ENCODE measurements around the gene GUCD1. TPM values are rescaled to one million over a fixed set of nuclear protein-coding genes. Genes with fewer than 3 reads are reported as not detected.

The GUCD1 gene
- polyA plus RNA-seq, 1 donor (not counting 4 experiments of a cell fraction or from before 2014, with no cell fraction given): 43.0 TPM

DNA sequence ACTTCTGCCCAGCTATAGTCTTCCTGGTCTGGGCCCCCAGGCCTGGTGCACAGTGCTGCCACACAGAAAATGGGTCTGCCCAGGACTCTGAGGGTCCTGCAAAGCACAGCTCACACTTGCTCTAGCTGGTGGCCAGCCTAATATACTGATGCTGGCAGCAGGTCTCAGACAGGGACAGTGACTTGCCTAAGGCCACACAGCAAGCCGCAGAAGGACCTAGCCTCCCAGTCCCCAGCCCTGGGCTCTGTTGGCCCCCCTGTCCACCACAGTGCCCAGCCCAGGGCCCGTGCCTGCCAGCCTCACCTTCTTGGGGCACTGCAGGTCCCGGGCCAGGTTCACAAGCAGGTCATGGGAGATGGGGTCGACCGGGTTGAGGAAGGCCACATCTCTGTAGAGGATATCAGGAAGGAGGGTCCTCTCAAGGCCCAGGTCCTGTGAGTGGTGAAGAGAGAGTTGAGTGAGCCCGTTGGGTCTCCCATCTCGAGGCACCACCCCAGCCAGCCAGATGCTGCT, 34.6 kb upstream of the GUCD1 start:
- Histone ChIP-seq H3K4me3 (ENCODE audit: control insufficient read depth in 2 of 3, extremely low read depth in 1 of 3, insufficient read depth in 2 of 3, low read depth in 1 of 3, low read length in 3 of 3) (no peak overlapping the region), H3K27me3 (ENCODE audit: control insufficient read depth, extremely low read depth, insufficient read depth, low read length) (no peaks in the 10 kb centered on the region), H3K4me2 (ENCODE audit: control insufficient read depth, extremely low read depth, insufficient read depth, low read depth, low read length) (no peak overlapping the region), H3K4me1 (ENCODE audit: control insufficient read depth, extremely low read depth, insufficient read depth, low read length) (peaks cover 10% of the 10 kb centered on the region), H3K27ac (ENCODE audit: control insufficient read depth, insufficient read depth, low read length) (no peak overlapping the region), H2AFZ (ENCODE audit: control insufficient read depth, low read length) (no peak overlapping the region), H4K20me1 (ENCODE audit: control insufficient read depth, extremely low read depth, insufficient read depth, low read length) (no peaks in the 10 kb centered on the region), H3K36me3 (ENCODE audit: control insufficient read depth in 2 of 2, extremely low read depth in 1 of 2, insufficient read depth in 2 of 2, low read length in 2 of 2) (peaks cover 4% of the 10 kb centered on the region in 2 experiments), H3K9ac (ENCODE audit: control insufficient read depth, extremely low read depth, insufficient read depth, low read length) (no peak overlapping the region), H3K9me3 (ENCODE audit: control insufficient read depth, low read depth, low read length) (no peaks in the 10 kb centered on the region), H3K9me1 (ENCODE audit: control insufficient read depth, extremely low read depth, insufficient read depth, low read length) (no peaks in the 10 kb centered on the region), H3K79me2 (ENCODE audit: control insufficient read depth, insufficient read depth, low read length) (no peaks in the 10 kb centered on the region)
- FAIRE-seq (no peak), DNase-seq (ENCODE audit: low read depth, low spot score) (no peak)
- no peak for TF ChIP-seq EZH2 (IDR thresholded peaks at IDR 0.05; ENCODE audit: low read length)
- TF ChIP-seq, protein P1, sequence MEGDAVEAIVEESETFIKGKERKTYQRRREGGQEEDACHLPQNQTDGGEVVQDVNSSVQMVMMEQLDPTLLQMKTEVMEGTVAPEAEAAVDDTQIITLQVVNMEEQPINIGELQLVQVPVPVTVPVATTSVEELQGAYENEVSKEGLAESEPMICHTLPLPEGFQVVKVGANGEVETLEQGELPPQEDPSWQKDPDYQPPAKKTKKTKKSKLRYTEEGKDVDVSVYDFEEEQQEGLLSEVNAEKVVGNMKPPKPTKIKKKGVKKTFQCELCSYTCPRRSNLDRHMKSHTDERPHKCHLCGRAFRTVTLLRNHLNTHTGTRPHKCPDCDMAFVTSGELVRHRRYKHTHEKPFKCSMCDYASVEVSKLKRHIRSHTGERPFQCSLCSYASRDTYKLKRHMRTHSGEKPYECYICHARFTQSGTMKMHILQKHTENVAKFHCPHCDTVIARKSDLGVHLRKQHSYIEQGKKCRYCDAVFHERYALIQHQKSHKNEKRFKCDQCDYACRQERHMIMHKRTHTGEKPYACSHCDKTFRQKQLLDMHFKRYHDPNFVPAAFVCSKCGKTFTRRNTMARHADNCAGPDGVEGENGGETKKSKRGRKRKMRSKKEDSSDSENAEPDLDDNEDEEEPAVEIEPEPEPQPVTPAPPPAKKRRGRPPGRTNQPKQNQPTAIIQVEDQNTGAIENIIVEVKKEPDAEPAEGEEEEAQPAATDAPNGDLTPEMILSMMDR (optimal IDR thresholded peaks at IDR 0.05 in 1 of 3, IDR thresholded peaks at IDR 0.05 in 1 of 3, conservative IDR thresholded peaks at IDR 0.05 in 1 of 3; ENCODE audit: extremely low read depth in 1 of 3, insufficient read depth in 2 of 3, low read length in 3 of 3): no peak
- dilution Hi-C loops (cut with MboI; ENCODE audit: extremely low pct_ligation_motif_present, low sequenced_read_pairs): no loop called here

DNA sequence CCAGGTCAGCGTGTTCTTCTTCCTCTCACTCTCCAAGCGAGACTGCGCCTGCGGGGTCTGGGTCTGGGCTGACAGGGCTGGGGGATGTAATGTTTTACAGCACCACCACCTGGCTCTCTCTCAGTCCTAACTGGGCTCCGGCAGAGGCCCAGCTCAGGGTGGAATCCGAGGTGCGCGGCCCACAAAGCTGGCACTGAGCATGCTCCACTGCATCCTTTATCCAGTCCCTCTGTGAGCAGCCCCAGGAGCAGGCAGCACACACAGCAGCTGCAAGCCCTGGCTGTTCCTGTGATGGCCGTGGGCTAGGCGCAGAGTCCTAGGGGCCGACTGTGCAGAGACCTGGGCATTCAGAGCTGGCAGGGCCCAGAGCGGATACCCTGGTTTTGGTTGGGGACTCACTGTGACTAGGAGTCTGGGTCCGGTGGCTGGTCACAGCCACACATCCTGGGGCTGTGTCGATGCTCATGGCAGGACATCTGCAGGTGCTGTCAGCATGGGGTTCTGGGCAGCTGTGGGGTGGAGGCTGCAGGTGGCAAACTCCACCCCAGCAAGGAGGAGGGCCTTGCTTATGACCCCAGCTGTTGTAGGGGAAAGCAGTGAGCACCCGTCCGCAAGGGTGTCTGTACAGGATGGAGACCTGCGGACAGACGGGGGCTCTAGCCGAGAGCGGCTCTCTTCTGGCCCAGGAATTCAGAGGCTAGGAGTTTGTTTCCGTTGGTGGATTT, 34.0 kb upstream of the GUCD1 start:
- H4K20me1 ChIP-seq (ENCODE audit: control insufficient read depth, extremely low read depth, insufficient read depth, low read length): no peaks in the 10 kb centered on the region
- FAIRE-seq: no peak
- no peak for DNase-seq (ENCODE audit: low read depth, low spot score)
- H3K36me3 ChIP-seq (ENCODE audit: control insufficient read depth in 2 of 2, extremely low read depth in 1 of 2, insufficient read depth in 2 of 2, low read length in 2 of 2): peaks cover 4% of the 10 kb centered on the region in 2 experiments
- no peaks in the 10 kb centered on the region for H3K27me3 ChIP-seq (ENCODE audit: control insufficient read depth, extremely low read depth, insufficient read depth, low read length)
- dilution Hi-C loops (cut with MboI; ENCODE audit: extremely low pct_ligation_motif_present, low sequenced_read_pairs): no loop called here
- H3K9me1 ChIP-seq (ENCODE audit: control insufficient read depth, extremely low read depth, insufficient read depth, low read length): no peaks in the 10 kb centered on the region
- H3K27ac ChIP-seq (ENCODE audit: control insufficient read depth, insufficient read depth, low read length): no peak overlapping the region
- H3K4me1 ChIP-seq (ENCODE audit: control insufficient read depth, extremely low read depth, insufficient read depth, low read length): peaks cover 12% of the 10 kb centered on the region
- no peak overlapping the region for H3K9ac ChIP-seq (ENCODE audit: control insufficient read depth, extremely low read depth, insufficient read depth, low read length)
- H3K4me3 ChIP-seq (ENCODE audit: control insufficient read depth in 2 of 3, extremely low read depth in 1 of 3, insufficient read depth in 2 of 3, low read depth in 1 of 3, low read length in 3 of 3): no peak overlapping the region
- H2AFZ ChIP-seq (ENCODE audit: control insufficient read depth, low read length): no peak overlapping the region
- H3K79me2 ChIP-seq (ENCODE audit: control insufficient read depth, insufficient read depth, low read length): no peaks in the 10 kb centered on the region
- no peaks in the 10 kb centered on the region for H3K9me3 ChIP-seq (ENCODE audit: control insufficient read depth, low read depth, low read length)
- TF ChIP-seq, protein P1 (optimal IDR thresholded peaks at IDR 0.05 in 1 of 3, IDR thresholded peaks at IDR 0.05 in 1 of 3, conservative IDR thresholded peaks at IDR 0.05 in 1 of 3; ENCODE audit: extremely low read depth in 1 of 3, insufficient read depth in 2 of 3, low read length in 3 of 3): no peak
- no peak for TF ChIP-seq EZH2 (IDR thresholded peaks at IDR 0.05; ENCODE audit: low read length)
- H3K4me2 ChIP-seq (ENCODE audit: control insufficient read depth, extremely low read depth, insufficient read depth, low read depth, low read length): no peak overlapping the region
